ENCODE results near the gene TPRG1.

DNA sequence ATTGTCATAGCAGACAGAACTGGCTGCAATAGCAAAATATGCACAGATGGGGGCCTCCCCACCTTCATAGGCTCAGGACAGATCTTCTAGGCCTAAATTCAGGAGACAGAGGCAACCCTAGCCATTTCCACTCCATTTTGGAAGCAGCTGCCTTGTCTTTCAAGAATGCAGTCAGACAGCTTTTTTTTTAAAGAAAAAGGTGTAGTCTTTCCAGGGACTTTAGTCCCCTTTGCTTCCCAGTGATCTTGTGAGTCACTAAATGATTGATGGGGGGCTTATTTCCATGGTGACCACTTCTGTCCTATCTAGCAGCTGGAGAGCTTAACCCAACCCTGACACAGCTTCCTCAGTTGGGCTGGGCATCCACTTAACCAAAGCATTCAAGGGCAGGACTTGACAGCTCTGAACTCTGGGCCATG is 165.9 kb downstream of the TPRG1 start:
- TF ChIP-seq ZNF274 (IDR thresholded peaks at IDR 0.05; ENCODE audit: low read depth, low read length) (no peak), YY1 (IDR thresholded peaks at IDR 0.05; ENCODE audit: insufficient read depth, insufficient read length) (no peak)

Measured in NT2/D1 (cell line).